BJ (cell line): Measurements from ENCODE around the gene RRP36. TPM values are rescaled to one million over a fixed set of nuclear protein-coding genes. Genes with fewer than 3 reads are reported as not detected.

Experiments used
- CTCF ChIA-PET: fragments of 350-600 bp; formaldehyde crosslinking; extraction: SDS; loops from one replicate; lab custom pipeline; 2021; ENCODE audit warnings: antibody characterized with exemption, inconsistent platforms; lab: Yijun Ruan, JAX
- POLR2A ChIA-PET: fragments of 300-600 bp; sonication (Branson Sonifier 250); formaldehyde crosslinking; extraction: SDS; loops from one replicate; lab custom pipeline; 2021; ENCODE audit warnings: antibody characterized with exemption; lab: Charles Lee
- DNase-seq: peaks from one replicate; pipeline ENCODE4 v3.0.0-alpha.2; 2011; ENCODE audit warnings: low read depth
- H3K27me3 ChIP-seq: 2 replicates; pipeline ENCODE4 v1.6.0; 2011; ENCODE audit warnings: low read length; ENCODE audit not compliant: control insufficient read depth, insufficient read depth
- H3K36me3 ChIP-seq: 2 replicates; pipeline ENCODE4 v1.5.1; 2011; ENCODE audit warnings: low read length; ENCODE audit not compliant: control insufficient read depth, insufficient read depth
- H3K4me3 ChIP-seq: 2 replicates; pipeline ENCODE4 v1.5.1; 2011; ENCODE audit warnings: low read depth, mild to moderate bottlenecking, control low read depth, low read length
- CTCF ChIP-seq: IDR thresholded peaks from 2 replicates; pipeline ENCODE4 v1.5.1; 2011; ENCODE audit warnings: low read depth, mild to moderate bottlenecking, control low read depth, inconsistent platforms, low read length, moderate library complexity; ENCODE audit not compliant: insufficient read depth
- polyA plus RNA-seq: library from polyadenylated mRNA; depleted of rRNA; stranded (reverse); fragments of >200 nt; gene quantifications from 2 replicates; pipeline ENCODE4 v1.2.3, GENCODE V29; 2011

Gene RRP36
- polyA plus RNA-seq, 1 experiment = 43.1 TPM

DNA sequence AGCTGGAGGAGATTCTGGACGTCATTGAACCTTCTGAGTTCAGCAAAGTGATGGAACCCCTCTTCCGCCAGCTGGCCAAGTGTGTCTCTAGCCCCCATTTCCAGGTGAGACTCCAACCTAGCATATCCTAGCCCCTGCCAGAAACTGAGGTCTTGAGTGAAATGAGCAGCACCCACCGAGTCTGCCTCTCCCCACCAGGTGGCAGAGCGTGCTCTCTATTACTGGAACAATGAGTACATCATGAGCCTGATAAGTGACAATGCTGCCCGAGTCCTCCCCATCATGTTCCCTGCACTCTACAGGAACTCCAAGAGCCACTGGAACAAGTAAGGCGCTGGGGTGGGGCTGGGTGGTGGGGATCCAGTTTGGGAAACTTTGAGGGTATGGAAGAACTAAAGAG is 12.3 kb upstream of the RRP36 start:
- H3K4me3 ChIP-seq = no peak overlapping the region
- ChIA-PET POLR2A (no interaction called here), CTCF (interaction anchor here (1.0 to 3.7 kb wide), 3 partner anchors 12 to 134 kb away, joined by 3 to 16 read pairs (median 8); no protein-coding TSS in a partner anchor)
- H3K36me3 ChIP-seq = peaks cover 12% of the 10 kb centered on the region
- TF ChIP-seq CTCF = peak; percentile 59
- H3K27me3 ChIP-seq = no peaks in the 10 kb centered on the region
- DNase-seq = no peak

DNA sequence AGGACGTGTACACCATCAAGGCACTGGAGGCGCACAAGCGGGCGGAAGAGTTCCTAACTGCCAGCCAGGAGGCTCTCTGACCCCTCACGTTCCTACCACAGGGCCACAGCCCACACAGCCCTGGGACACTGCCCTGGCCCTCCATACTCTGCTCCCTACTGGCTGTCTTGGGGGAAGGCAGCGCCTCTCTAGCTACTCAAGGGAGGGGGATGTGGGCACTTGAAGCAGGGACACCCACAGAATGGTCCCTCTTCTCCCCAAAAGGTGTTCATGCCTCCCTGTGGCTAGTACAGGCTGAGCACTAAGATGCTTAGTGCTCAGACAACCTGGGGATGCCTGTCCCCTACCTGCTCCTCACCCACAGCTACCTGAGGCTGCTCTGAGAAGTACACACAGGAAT is 10.2 kb upstream of the RRP36 start:
- H3K4me3 ChIP-seq = no peak overlapping the region
- ChIA-PET CTCF (interaction anchor here (0.8 to 1.6 kb wide), 6 partner anchors 8 to 132 kb away, joined by 3 to 7 read pairs (median 4); partner anchors contain the start of genes PPP2R5D and RRP36), POLR2A (interaction anchor here (0.7 kb wide), 1 partner anchor 24 kb away, joined by 3 read pairs; no protein-coding TSS in a partner anchor)
- H3K27me3 ChIP-seq = no peaks in the 10 kb centered on the region
- H3K36me3 ChIP-seq = peaks cover 12% of the 10 kb centered on the region
- no peak for DNase-seq
- no peak for TF ChIP-seq CTCF

DNA sequence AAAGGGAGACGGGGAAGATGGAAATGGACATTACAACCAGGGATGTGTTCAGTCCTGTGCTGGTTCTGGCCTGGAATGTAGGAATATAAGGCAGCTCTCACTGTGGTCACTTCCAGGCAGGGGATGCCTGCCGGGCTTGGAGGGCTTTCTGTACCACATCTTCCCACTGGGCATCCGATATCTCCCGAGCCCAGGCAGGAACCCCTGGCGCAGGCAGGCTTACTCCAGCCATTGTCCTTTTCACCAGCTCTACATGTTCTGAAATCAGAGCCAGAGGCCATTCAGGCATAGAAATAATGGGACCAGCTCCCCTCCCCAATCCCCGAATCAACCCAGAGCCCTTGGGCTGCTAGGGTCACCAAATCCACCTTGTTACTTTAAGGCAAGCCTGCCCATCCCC is 9.1 kb upstream of the RRP36 start:
- TF ChIP-seq CTCF = no peak
- DNase-seq = no peak
- POLR2A ChIA-PET = no interaction called here
- H3K27me3 ChIP-seq = no peaks in the 10 kb centered on the region
- peaks cover 10% of the 10 kb centered on the region for H3K36me3 ChIP-seq
- H3K4me3 ChIP-seq = no peak overlapping the region; the same call in 1 of the 2 replicates
- CTCF ChIA-PET = interaction anchor here (0.8 to 2.3 kb wide), 4 partner anchors 13 to 131 kb away, joined by 3 to 5 read pairs (median 4); no protein-coding TSS in a partner anchor

DNA sequence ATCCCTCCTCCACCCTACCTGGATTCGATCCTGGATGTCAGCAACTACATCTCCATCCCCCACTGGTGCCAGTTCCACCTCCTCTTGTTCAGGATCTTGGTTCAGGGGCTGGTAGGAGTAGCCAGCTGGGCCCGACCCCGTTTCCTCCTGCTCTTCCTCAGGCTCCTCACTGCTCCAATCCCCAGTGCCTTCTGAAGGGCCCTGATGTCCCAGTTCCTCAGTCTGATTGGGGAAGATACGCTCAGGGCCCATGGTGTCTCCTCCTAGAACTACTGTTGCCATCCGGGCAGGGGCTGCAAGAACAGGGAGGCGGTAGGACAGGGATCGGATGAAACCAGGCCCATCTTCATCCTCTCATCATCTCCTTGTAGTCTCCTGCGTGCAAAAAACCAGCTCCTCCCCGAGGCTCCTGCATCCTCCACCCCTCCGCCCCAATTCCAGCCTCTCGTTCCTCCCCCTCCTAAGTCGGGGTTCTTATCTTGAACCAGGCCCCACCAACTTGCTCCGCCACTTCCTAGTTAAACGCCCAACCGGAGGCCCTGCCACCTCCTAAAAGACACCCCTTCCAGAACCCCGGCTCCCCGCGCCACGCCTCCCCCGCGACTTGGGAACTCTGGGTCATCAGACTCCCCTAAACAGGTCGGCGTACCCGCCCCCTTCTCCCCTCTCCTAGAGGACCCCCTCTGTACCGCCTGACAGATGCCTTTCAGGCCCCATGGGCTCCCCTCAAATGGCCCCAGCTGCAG is 8.2 kb upstream of the RRP36 start:
- H3K4me3 ChIP-seq = peak overlapping the region; percentile 97
- no peak for TF ChIP-seq CTCF
- peaks cover 15% of the 10 kb centered on the region for H3K36me3 ChIP-seq
- POLR2A ChIA-PET = no interaction called here
- DNase-seq = no peak
- CTCF ChIA-PET = interaction anchor here (0.6 to 2.3 kb wide), 5 partner anchors 10 to 130 kb away, joined by 3 to 5 read pairs (median 5); partner anchors contain the start of gene CUL7
- H3K27me3 ChIP-seq = no peaks in the 10 kb centered on the region

DNA sequence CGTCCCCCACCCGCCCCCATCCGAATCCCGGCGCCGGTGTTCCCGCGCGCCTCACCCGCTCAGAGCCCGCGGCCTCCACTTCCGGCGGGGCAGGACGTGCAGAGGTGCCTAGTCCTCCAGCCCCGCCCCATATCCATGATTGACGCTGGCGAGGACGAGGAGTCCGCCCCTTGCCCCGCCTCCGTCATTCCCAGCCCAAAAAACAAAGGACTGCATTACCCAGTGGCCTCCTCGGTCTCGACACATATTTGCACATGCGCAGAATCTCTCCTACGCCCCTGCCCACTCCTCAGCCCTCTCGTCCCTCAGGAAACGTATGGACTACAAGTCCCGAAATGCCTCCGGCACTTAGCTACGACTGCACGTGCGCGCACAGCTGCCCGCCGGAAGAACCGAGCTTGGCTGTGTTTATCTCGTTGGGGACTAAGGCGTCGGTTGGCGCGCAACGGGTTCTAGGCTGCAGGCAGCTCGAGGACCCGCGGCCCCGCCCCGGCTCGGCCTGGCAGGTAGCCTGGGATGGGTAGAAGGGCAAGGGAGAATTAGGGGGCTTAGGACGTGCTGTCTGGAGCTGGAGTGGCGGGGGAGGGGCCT is 7.5 kb upstream of the RRP36 start, which contains the start of the genes KLHDC3 and MEA1:
KLHDC3 (plus strand) TSS at position 407 of the 591 bp plus-strand sequence. CDS start 2,944 bp downstream, outside the sequence.
MEA1 (minus strand) TSS at position 104 of the 591 bp plus-strand sequence. CDS start 133 bp downstream, outside the sequence.
- no peaks in the 10 kb centered on the region for H3K27me3 ChIP-seq
- POLR2A ChIA-PET = interaction anchor here (0.9 kb wide), 1 partner anchor 40 kb away, joined by 5 read pairs; the partner anchor contains the start of gene CUL7
- no peak for TF ChIP-seq CTCF
- peak; percentile 100 for DNase-seq
- peaks cover 20% of the 10 kb centered on the region for H3K36me3 ChIP-seq
- CTCF ChIA-PET = interaction anchor here (0.6 to 2.3 kb wide), 5 partner anchors 11 to 216 kb away, joined by 3 to 8 read pairs (median 5); partner anchors contain the start of genes CUL7 and DNPH1
- H3K4me3 ChIP-seq = peak within 1 kb of the TSS; percentile 97
